ENCODE data around the gene TP73. TPM values are rescaled to one million over a fixed set of nuclear protein-coding genes. Genes with fewer than 3 reads are reported as not detected.

TP73 gene
- total RNA-seq, 2 experiments from 2014 or later = not detected

DNA sequence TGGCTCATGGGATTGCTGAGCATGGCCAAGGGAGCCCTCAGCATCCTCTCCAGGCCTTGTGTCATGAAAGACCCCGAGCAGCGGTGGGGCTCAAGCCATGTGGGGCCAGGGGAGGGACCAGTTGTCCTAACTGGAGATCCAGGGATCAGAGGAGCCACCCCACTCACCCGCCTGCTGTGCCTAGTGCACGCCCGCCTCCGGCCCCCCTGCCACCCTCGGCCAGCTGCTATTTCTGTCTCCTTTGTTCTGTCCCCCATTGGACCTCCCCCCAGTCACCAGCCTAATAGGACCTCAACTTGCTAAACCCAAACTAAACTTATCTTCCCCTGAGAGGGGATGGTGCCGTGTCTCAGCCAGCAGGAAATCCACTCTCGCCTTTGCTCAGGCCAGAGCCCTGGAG, 44.4 kb downstream of the TP73 start:
- no peaks in the 10 kb centered on the region for H3K36me3 ChIP-seq (ENCODE audit: insufficient read depth, low read length)
- ChIA-PET CTCF (no interaction called here), POLR2A (no interaction called here)
- Mint-ChIP-seq H3K4me3 (no peak overlapping the region), H3K36me3 (ENCODE audit: low read depth) (no peaks in the 10 kb centered on the region), H3K4me1 (ENCODE audit: low read depth) (peaks cover 4% of the 10 kb centered on the region), H3K27me3 (peaks cover 9% of the 10 kb centered on the region), H3K27ac (no peak overlapping the region), H3K9me3 (no peaks in the 10 kb centered on the region)
- intact Hi-C loops (cut with DNase I, micrococcal nuclease) = no loop called here
- no peak overlapping the region for H3K4me3 ChIP-seq (ENCODE audit: low read length)
- H3K4me1 ChIP-seq (ENCODE audit: insufficient read depth, low read length) = peaks cover 8% of the 10 kb centered on the region
- H3K27ac ChIP-seq (ENCODE audit: low read depth in 1 of 2, low read length in 2 of 2) = no peak overlapping the region
- no peaks in the 10 kb centered on the region for H3K9me3 ChIP-seq (ENCODE audit: control insufficient read depth in 1 of 2, insufficient read depth in 1 of 2, low read length in 2 of 2)
- DNase-seq = no peak
- no peak for ATAC-seq (ENCODE audit: poor library complexity)
- peaks cover 0 to 7% of the 10 kb centered on the region in 2 experiments for H3K27me3 ChIP-seq (ENCODE audit: control insufficient read depth in 1 of 2, insufficient read depth in 2 of 2, low read length in 2 of 2)
- no peak for TF ChIP-seq CTCF (IDR thresholded peaks at IDR 0.05)

DNA sequence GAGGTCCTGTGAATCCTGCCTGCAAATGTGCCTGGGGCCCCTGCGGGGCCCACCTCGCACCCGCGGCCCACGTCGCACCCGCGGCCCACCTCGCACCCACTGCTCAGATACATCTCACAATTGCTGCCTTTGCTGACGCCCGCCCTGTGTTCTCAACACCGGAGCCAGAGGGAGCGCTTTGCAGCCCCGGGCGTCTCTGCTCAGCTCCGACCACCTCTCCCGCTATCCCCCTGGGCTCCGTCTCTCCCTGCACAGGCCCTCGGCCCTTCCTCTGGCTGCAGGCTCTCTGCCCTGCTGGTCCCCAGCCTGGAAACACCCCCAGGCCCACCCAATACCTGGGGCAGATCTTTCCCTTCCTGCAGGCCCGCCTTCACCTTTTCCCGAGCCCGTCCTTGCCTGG, 44.8 kb downstream of the TP73 start:
- DNase-seq (no peak), ATAC-seq (ENCODE audit: poor library complexity) (no peak)
- ChIA-PET CTCF (no interaction called here), POLR2A (no interaction called here)
- TF ChIP-seq CTCF (IDR thresholded peaks at IDR 0.05) = no peak
- Histone ChIP-seq H3K4me3 (ENCODE audit: low read length) (no peak overlapping the region), H3K27me3 (ENCODE audit: control insufficient read depth in 1 of 2, insufficient read depth in 2 of 2, low read length in 2 of 2) (peaks cover 0 to 7% of the 10 kb centered on the region in 2 experiments), H3K27ac (ENCODE audit: low read depth in 1 of 2, low read length in 2 of 2) (no peak overlapping the region), H3K9me3 (ENCODE audit: control insufficient read depth in 1 of 2, insufficient read depth in 1 of 2, low read length in 2 of 2) (no peaks in the 10 kb centered on the region), H3K36me3 (ENCODE audit: insufficient read depth, low read length) (no peaks in the 10 kb centered on the region), H3K4me1 (ENCODE audit: insufficient read depth, low read length) (peaks cover 8% of the 10 kb centered on the region)
- peaks cover 9% of the 10 kb centered on the region for H3K27me3 Mint-ChIP-seq
- no peak overlapping the region for H3K27ac Mint-ChIP-seq
- H3K4me3 Mint-ChIP-seq = no peak overlapping the region
- H3K36me3 Mint-ChIP-seq (ENCODE audit: low read depth) = no peaks in the 10 kb centered on the region
- intact Hi-C loops (cut with DNase I, micrococcal nuclease) = no loop called here
- peaks cover 4% of the 10 kb centered on the region for H3K4me1 Mint-ChIP-seq (ENCODE audit: low read depth)
- H3K9me3 Mint-ChIP-seq = no peaks in the 10 kb centered on the region

- Mint-ChIP-seq H3K4me3 (no peak overlapping the region), H3K27me3 (peaks cover 9% of the 10 kb centered on the region), H3K9me3 (no peaks in the 10 kb centered on the region), H3K36me3 (ENCODE audit: low read depth) (no peaks in the 10 kb centered on the region), H3K4me1 (ENCODE audit: low read depth) (peaks cover 4% of the 10 kb centered on the region), H3K27ac (no peak overlapping the region)
- no peaks in the 10 kb centered on the region for H3K9me3 ChIP-seq (ENCODE audit: control insufficient read depth in 1 of 2, insufficient read depth in 1 of 2, low read length in 2 of 2)
- no peak for ATAC-seq (ENCODE audit: poor library complexity)
- H3K27me3 ChIP-seq (ENCODE audit: control insufficient read depth in 1 of 2, insufficient read depth in 2 of 2, low read length in 2 of 2) = peaks cover 0 to 7% of the 10 kb centered on the region in 2 experiments
- H3K4me1 ChIP-seq (ENCODE audit: insufficient read depth, low read length) = peaks cover 8% of the 10 kb centered on the region
- TF ChIP-seq CTCF (IDR thresholded peaks at IDR 0.05) = no peak
- CTCF ChIA-PET = no interaction called here
- no peak for DNase-seq
- POLR2A ChIA-PET = no interaction called here
- H3K4me3 ChIP-seq (ENCODE audit: low read length) = no peak overlapping the region
- intact Hi-C loops (cut with DNase I, micrococcal nuclease) = no loop called here
- H3K27ac ChIP-seq (ENCODE audit: low read depth in 1 of 2, low read length in 2 of 2) = no peak overlapping the region
- H3K36me3 ChIP-seq (ENCODE audit: insufficient read depth, low read length) = no peaks in the 10 kb centered on the region
Observed at GRCh38 chr1:3697810-3698209, 45.5 kb downstream of the TP73 start.
